HG03103 (cell line): ENCODE results near the gene DIS3L2.

Experiments
- ATAC-seq: cut with Tn5 transposase; IDR thresholded peaks from one replicate; pipeline ENCODE4 v1.9.1; 2021; ENCODE audit warnings: low read depth; ENCODE audit not compliant: unreplicated experiment

The DIS3L2 gene

DNA sequence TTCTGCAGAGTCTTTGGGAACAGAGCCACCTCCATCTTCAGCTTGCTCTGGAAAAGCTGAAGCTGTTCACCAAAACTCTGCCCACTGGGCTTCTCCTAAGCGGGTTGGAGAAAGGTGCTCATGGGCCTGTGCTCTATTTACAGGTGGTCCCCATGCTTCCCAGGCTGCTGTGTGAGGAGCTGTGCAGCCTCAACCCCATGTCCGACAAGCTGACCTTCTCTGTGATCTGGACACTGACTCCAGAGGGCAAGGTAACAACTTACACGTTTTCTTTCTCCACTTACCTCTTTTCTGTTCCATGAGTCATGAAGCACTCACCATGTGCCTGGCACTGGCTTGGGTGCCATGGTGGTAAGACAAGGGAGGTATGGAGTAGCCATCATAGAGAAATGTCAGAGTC lies 287.6 kb downstream of the DIS3L2 start:
- no peak for ATAC-seq

DNA sequence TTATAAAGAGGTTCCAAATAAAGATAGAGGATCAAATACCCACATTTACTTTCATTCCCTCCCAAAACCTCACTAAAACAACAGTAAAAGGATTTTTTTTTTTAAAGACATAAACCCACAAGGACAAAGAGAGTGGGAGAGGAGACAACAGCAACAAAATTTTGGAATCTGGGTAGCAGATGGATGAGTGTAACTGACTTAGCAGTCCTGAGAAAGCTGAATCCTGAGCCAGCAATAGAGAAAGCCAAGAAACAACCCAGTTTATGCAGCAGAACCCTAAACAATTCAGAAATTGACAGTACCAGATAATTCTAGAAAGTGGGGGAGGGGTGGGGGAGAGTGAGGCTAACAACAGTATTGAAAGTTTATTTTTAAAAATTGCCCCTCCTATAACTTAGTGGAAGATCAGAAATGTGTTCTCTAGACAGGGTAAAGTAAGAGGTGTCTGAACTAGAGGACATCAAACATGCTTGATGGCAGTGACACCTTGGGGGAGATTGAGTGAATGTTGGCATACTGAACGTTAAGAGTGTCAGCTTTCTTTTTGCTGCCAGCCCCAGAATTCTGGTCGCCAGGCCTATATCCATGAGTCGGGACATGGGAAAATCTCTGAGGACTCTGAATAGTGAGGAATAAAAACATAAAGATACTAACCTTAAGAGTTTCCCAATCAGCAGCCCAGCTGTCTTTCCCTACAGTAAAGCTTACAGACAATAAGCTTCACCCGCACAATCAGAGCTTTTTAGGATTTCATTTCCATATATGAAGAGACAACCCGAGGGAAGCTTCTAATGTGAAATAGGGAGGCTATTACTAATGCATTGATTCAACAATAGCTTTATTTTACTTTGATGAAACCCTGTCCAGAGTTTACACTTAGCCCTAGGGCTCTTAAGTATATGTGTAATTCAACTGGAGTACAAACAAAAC lies 289.0 kb downstream of the DIS3L2 start:
- no peak for ATAC-seq

DNA sequence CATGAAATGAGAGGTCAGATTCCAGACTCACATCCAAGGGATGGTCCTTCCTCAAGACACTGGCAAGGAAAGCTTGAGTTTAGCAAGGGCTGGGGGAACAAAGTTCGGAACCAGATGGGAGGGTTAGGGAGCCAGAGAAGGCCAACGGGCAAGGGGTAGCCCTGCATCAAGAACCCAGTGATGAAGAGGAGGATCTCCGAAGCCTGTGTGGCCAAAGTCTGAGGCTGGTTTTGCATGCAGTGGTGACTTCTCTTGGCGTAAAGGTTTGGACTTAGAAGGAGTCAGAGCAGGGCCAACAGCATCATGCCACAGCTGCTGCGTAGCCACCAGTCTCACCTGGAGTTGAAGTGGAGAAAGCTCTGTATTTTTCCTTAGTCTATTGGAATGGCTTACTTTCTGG lies 293.5 kb downstream of the DIS3L2 start:
- no peak for ATAC-seq

DNA sequence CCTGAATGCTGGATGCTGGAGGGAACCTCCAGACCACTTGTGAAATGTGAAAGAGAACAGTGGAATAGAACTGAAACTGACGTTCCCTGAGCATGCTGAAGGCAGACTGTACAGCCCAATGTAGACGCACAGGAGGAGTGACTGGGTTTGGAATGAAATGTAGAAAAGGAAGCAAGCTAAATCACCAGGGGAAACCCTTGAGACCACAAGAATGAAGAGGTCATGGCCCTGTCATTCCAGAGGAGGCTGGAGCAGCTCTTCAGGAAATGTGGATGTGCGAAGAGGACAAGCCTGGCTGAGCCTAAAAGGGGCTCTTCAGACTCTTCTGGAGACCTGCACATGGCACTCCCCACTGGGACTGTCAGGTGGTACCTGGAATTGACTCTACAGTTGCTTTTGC lies 298.6 kb downstream of the DIS3L2 start:
- no peak for ATAC-seq

DNA sequence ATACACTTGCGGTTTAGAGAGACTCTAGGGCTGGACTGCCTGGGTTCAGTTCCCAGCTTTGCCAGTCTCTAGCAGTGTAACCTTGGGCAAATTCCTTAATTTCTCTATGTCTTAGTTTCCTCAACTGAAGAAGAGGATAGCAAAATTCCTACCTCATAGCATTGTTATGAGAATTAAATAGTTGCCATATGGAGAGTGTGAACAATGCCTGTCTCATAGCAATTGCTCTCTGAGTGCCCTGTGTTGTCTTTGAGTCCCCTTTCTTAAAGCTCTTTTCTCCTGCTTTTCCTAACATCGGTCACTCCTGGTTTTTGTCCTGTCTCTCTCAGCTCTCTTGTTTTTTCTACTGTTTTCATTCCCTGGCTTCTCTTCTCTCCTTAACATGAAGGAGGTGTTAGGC lies 300.3 kb downstream of the DIS3L2 start:
- ATAC-seq = no peak

DNA sequence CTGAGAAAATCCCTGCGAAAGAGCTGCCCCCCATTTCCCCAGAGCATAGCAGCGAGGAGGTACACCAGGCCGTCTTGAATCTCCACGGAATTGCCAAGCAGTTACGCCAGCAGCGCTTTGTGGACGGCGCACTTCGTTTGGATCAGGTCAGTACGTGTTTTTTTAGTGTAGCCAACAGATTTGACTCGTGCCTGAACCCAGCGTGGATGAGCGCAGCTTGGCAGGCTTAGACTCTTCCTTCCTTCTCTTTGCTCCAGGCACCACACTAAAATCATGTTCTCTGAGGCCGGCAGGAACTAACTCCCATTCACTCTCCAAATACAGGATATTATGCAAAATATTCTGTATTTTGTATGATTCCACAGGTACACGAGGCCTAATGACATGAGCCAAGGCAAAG lies 301.8 kb downstream of the DIS3L2 start:
- no peak for ATAC-seq

DNA sequence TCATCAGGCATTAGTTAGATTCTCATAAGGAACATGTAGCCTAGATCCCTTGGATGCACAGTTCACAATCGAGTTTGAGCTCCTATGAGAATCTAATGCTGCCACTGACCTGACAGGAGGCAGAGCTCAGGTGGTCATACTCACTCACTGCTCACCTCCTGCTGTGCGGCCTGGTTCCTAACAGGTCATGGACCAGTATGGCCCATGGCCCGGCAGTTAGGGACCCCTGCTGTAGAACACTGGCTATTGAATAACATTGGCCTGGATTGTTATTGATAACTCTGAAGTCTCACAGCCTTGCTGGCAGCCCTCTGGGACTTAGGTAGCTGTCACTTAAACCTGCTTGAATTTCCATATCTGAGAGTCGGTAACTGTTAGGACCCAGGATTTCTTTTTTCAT lies 302.6 kb downstream of the DIS3L2 start:
- no peak for ATAC-seq

DNA sequence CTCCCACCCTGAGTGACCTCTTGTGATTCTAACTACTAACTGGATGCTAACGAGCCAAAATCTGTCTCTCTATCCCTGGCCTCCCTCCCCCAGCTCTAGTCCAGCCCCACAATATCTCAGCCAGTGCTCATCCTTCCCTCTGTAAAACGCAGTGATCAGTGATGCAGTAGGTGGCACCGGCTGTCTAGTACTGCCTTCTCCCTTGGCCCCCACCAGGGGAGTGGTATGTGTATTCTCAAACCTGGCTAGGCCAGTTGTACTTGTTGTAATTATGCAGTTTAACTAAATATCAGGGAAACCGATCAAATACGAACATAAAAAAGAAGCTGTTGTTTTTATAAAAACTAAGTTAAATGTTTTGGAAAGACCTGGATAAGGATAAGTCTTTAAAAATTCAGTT lies 303.8 kb downstream of the DIS3L2 start:
- ATAC-seq = no peak

DNA sequence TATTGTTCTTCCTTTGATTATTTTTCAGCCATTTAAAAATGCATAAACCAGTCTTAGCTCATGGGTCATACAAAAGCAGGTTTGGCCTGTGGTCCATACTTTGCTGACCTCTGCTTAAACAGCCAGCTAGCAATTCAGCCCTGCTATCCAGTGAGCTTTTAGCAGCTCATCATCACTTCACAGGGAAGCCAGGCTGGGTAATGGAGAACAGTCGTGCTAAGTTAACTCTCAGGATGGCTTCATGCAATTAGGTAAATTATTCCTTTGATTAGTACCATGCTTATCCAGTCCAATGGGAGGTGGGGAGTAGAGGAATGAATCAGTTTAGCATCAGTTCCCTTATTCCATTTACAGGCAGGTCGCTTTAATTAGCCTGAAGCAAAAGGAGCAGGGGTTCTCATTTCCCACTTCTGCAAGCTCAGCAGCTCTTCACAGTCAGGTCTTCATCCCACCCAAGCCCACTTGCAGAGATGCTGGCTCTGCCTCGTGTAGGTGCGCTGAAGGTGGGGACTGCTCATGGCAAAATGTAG lies 307.2 kb downstream of the DIS3L2 start:
- no peak for ATAC-seq

DNA sequence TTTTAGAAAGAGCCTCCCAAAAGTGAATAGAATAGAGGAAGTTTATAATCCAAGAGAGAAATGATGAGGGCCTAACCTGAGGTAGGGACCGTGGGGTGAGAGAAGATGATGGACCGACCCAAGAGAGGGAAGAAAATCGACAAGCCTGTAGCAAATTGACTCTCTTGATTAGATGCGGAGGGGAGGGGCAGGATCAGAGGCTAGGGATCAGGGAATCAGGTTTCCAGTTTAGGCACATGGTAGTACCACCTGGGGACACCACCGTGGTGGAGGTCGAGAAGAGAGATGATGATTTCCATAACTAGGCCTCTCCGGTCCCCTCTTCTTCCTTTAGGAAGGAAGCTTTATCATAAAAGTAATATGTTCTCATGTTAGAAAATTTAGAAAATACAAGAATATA lies 308.4 kb downstream of the DIS3L2 start:
- no peak for ATAC-seq

DNA sequence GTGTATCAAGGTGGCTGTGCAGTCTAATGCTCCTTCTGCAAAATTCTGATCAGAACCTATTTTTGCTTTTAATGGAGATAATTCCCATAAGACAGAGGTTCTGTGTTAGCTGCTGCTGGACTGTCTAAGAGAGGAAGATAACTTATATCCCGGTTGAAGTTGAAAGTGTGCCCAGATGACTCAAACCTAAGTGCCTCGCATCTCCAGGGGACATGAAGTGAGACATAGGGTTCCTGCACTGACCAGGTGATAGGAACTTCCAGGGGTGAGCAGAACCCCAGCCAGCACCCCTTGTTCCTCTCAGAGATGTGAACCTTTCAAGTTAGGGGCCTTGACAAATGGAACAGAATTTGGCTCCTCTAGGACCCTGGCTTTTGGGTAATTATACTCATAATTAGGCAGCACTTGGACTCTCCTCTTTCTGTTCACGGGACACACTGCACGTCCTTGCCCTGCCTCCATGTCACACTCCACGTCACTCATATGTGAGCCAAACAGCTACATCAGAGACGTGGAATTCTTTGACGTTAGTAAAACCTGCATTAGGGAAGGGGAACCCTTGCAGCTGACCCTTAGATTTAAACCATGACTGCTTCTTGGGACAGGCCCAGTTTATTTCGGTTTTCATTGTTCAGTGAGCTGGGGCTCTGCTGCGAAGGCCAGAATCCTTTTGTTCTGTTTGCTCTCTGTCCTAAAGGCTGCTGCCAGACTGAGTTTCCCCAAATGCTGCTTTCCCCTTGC lies 312.6 kb downstream of the DIS3L2 start:
- ATAC-seq = no peak

DNA sequence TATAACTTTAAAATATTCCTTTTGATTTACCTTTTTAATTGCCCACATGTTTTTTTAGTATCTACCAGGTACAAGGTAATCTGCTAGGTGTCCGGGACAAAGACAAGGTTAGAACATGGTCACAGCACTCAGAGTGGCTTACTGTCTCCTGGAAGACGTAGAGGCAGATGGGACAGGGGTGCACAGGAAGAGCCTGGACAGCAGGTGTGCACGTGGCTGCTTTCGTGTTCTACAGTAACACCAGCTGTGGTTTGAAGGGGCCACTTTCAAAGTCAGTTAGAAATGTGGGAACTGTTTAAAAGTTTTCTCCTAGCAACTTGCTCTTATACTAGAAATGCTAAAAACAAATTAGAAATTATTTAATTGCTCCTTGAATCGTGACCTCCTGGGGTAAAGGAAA lies 314.2 kb downstream of the DIS3L2 start:
- no peak for ATAC-seq

DNA sequence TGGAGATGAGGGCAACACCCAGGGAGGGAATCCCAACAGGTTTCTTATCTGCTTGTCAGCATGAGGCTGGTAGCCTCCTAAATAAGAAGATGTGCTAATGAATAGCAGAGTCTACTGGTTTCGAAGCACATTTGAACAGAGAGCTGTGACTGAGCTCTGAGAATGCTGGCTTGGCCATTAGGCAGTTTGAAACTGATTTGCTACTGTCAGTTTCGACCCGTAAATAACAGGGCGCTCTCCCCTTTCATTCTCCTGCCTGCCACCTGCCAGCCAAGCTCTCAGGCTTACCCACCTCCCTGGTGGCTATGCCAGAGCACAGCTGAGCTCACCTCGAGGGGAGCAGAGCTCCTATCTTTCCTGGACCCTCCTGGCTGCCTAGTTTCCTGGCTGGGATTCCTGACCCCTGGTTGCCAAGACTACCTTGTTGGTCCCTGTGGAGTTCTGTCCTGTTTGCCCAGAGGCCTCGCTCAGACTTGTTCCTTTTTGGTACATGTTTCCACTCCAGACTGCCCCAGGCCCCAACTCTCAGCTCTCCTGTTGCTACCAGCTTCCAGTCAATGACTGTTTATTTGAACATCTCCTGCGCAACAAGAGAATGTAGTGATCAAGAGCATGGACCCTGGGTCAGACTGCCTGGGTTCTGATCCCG lies 314.7 kb downstream of the DIS3L2 start:
- ATAC-seq = no peak

DNA sequence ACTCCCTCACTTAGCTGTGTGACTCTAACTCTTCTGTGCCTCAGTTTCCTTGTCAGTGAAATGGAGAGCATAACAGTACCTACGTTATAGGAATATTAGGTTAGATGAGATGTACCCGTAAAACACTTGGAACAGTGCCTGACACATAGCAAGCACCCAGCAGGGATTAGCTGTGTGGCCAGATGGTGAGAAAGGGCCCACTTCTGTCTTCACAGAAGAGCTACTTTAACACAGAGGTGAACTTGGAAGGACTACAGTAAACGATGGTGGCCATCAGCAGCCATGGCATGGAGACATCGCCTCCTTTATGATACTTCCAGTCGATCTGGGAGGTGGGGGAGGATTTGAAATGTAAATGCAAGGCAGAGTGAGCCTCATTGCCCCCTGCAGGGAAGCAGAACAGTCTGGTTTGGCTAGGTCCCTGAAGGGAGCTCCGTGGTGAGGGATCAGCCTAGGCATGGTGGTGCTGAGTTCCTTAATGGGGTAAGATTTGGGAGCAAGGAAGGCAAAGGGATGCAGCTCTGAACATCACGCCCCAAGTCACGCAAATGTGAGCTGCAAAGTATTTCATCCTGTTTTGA lies 315.3 kb downstream of the DIS3L2 start:
- ATAC-seq = no peak

DNA sequence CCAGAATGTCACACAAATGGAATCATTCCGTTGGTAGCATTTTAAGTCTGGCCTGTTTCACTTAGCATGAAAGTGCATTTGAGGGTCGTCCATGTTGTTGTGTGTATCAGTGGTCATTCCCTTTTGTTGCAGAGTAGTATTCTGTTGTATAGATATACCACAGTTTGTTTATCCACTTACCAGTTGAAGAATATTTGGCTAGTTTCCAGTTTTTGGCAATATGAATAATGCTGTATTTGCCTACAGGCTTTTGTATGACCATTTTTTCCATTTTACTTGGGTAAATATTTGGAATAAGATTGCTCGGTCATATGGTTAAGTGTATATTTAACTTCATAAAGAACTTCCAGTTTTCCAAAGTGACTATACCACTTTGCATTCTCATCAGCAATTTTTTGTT lies 317.0 kb downstream of the DIS3L2 start:
- no peak for ATAC-seq

DNA sequence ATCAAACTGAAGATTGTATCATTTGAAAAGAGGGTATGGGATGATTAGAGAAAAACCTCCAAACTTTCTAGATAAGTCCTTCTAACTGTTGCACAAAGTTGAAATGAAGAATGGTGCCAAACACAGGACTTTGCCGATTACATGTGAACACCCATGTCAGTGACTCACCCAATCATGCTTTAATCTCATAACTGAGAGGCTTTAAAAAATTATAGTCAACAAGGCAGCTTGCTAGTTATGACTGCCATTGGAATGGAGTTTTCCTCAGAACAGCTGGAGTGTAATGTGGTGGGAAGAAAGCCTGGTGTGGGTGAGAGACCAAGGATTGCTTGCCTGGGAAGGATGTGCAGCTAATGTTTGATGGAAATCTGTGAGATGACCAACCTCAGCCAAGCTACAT lies 318.8 kb downstream of the DIS3L2 start:
- ATAC-seq = no peak

DNA sequence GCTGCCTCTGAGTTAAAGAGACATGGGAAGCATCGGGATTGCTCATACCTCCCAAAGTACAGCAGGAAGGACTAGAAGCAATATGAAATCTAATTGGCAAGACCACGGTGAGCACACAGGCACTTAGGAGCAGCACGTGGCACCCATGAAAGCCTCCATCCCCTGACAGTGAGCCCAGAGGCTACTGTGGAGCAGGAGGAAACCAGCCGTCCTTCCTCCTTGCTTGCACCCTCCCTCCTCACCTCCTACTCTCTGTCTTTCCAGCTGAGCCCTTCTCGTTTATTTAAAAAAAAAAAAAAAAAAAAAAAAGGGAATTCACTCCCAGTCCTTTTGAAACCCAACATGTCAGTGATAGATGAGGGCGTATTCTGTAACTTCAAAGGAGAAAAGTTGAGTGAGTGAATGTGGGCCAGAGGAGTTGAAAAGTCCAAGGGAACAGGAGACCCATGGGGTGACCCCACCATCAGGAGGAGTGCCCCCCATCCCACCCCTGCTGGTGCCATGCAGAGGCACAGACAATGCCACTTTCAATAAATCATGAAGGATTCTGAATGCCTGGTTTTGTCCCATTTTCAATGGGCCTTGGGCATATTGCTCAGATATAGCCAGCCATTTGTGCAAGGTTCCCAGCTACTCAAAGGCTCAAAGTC lies 320.5 kb downstream of the DIS3L2 start:
- ATAC-seq = no peak

DNA sequence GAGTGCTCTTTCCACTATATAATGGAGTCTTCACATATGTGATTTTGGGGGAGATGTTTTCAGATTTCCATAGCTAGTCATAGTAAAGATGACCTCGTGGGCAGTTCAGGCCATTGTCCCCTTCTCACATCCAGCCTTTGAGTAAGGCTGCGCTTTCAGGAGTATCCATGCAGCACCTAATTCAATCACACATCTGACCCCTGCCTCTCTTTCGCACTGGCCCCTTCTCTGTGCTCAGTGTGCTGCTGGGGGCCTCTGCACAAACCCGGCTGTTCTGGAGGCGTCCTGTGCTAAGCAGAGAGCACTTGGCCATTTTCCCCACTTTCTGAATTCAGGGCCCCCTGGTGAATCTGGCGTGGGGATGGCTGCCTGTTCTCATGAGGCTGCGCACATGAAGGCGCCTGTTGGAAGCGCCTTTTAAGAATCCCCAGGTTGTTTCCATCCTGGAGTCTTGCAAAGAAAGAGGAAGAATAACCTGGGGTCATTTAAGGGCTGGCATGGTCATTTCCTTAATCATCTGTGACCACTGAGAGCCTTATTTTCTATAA lies 321.1 kb downstream of the DIS3L2 start:
- no peak for ATAC-seq

DNA sequence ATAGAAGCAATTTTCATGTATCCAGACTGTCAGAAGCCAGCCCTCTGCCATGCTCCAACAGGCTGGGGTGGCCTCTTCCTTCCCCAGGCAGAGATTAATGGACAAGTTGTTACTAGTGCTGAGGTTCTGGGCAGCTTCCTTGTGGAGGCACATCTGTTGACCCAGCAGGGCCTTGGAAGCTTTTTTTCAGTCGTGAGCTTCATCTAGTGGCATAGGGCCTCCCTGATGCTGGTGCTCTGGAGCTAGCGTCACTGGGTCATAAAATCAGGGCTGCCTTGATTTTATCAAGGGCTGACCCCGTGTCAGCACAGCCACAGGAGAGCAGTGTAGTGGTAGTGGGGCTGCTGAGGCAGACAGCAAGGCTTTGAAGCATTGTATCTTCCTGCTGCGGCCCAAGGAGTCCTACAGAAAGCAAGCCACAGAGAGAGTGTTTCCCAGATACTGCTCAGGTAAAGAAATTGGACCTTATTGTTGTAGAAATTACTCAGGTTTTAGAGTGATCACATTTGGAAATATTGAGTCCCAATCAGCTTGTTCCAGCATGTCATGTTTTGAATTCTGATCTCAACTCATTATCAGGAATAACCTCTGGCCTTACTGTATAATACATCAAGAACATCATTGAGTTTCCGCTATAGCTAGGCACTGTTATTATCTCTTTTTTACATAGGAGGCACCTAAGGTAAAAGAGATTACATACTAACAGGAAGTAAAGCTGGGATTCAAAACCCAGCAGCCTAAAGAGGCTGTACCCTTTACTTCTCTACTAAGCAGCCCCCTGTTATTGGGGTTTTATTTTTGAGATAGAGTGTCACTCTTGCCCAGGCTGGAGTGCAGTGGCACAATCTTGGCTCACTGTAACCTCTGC lies 324.7 kb downstream of the DIS3L2 start:
- no peak for ATAC-seq
